Esophagus muscularis mucosa (tissue), 4 donors: Measurements from ENCODE around the gene P2RX2.

ENCODE experiments used
- CTCF ChIP-seq, 3 experiments: fragments of 200-600 bp in 2 of 3; fragments of 450-650 bp in 1 of 3; sonication (generic) in 2 of 3; IDR thresholded peaks; one replicate each; pipeline ENCODE4 v1.5.1; 2017 to 2019; ENCODE audit warnings: antibody characterized with exemption in 3 of 3, mild to moderate bottlenecking in 2 of 3, moderate library complexity in 1 of 3
- EP300 ChIP-seq: sonication (generic); formaldehyde crosslinking; IDR thresholded peaks from one replicate; pipeline ENCODE4 v1.6.1; 2017; ENCODE audit warnings: antibody characterized with exemption
- POLR2A ChIP-seq: fragments of 450-650 bp; IDR thresholded peaks from one replicate; pipeline ENCODE4 v1.6.1; 2017; ENCODE audit warnings: antibody characterized with exemption, moderate library complexity, mild to moderate bottlenecking, low read depth
- POLR2AphosphoS5 ChIP-seq, 2 donors: sonication (generic); formaldehyde crosslinking; IDR thresholded peaks; one replicate each; pipeline ENCODE4 v1.6.1; 2017; ENCODE audit warnings: antibody characterized with exemption in 2 of 2

- TF ChIP-seq CTCF (IDR thresholded peaks at IDR 0.05) (no peak), POLR2AphosphoS5 (IDR thresholded peaks at IDR 0.05) (no peak), POLR2A (no peak), EP300 (no peak)
These were observed 47.2 kb downstream of the P2RX2 start for GRCh38 chr12:132665794-132666193.
